Measurements from ENCODE around the gene CPLX3.

DNA sequence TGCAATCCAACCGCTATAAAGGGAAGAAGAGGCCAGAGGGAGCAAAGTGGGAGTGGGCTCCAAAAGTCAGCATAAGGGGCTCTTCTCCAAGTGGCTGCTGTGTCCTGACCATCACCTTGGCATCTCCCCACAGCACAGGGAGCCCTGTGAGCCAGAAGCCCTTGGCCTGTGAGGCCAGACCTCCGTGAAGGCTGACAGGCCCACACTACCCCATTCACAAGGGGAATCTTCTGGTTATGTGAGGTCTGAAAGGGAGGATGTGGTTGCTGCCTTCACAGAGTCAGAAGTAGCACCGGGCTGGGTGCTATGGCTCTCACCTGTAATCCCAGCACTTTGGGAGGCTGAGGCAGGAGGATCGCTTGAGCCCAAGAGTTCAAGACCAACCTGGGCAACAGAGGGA lies 19.2 kb downstream of the CPLX3 start:
- no peak for TF ChIP-seq POLR2AphosphoS5 (IDR thresholded peaks at IDR 0.05; ENCODE audit: low read depth, low read length)
- TF ChIP-seq POLR2A (IDR thresholded peaks at IDR 0.05; ENCODE audit: control extremely low read depth in 1 of 2, low read depth in 2 of 2, low read length in 2 of 2), result no peak
- TF ChIP-seq SP1 (IDR thresholded peaks at IDR 0.05; ENCODE audit: low read depth, low read length), result no peak
- TF ChIP-seq, protein P1, sequence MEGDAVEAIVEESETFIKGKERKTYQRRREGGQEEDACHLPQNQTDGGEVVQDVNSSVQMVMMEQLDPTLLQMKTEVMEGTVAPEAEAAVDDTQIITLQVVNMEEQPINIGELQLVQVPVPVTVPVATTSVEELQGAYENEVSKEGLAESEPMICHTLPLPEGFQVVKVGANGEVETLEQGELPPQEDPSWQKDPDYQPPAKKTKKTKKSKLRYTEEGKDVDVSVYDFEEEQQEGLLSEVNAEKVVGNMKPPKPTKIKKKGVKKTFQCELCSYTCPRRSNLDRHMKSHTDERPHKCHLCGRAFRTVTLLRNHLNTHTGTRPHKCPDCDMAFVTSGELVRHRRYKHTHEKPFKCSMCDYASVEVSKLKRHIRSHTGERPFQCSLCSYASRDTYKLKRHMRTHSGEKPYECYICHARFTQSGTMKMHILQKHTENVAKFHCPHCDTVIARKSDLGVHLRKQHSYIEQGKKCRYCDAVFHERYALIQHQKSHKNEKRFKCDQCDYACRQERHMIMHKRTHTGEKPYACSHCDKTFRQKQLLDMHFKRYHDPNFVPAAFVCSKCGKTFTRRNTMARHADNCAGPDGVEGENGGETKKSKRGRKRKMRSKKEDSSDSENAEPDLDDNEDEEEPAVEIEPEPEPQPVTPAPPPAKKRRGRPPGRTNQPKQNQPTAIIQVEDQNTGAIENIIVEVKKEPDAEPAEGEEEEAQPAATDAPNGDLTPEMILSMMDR (IDR thresholded peaks at IDR 0.05; ENCODE audit: control extremely low read depth in 1 of 3, insufficient read depth in 1 of 3, low read depth in 1 of 3, low read length in 3 of 3), result no peak
- TF ChIP-seq PHF8 (conservative IDR thresholded peaks at IDR 0.05; ENCODE audit: low read depth, low read length), result no peak
- TF ChIP-seq, protein P2, sequence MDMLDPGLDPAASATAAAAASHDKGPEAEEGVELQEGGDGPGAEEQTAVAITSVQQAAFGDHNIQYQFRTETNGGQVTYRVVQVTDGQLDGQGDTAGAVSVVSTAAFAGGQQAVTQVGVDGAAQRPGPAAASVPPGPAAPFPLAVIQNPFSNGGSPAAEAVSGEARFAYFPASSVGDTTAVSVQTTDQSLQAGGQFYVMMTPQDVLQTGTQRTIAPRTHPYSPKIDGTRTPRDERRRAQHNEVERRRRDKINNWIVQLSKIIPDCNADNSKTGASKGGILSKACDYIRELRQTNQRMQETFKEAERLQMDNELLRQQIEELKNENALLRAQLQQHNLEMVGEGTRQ (IDR thresholded peaks at IDR 0.05; ENCODE audit: low read length), result no peak
- no peak for TF ChIP-seq JUN (IDR thresholded peaks at IDR 0.05; ENCODE audit: low read depth, low read length)
- TF ChIP-seq YY1 (IDR thresholded peaks at IDR 0.05; ENCODE audit: low read depth, low read length), result no peak
- TF ChIP-seq, protein P3, sequence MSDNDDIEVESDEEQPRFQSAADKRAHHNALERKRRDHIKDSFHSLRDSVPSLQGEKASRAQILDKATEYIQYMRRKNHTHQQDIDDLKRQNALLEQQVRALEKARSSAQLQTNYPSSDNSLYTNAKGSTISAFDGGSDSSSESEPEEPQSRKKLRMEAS (IDR thresholded peaks at IDR 0.05), result no peak
- no peak for TF ChIP-seq CBX8 (IDR thresholded peaks at IDR 0.05; ENCODE audit: borderline replicate concordance, low read depth, low read length)
- no peak for TF ChIP-seq EZH2 (IDR thresholded peaks at IDR 0.05; ENCODE audit: low read depth, low read length, severe bottlenecking)
- no peak for TF ChIP-seq CEBPB (IDR thresholded peaks at IDR 0.05; ENCODE audit: low read depth, low read length)
- TF ChIP-seq BCL11A (IDR thresholded peaks at IDR 0.05; ENCODE audit: low read depth in 2 of 2, low read length in 2 of 2), result no peak
- TF ChIP-seq, protein P4, sequence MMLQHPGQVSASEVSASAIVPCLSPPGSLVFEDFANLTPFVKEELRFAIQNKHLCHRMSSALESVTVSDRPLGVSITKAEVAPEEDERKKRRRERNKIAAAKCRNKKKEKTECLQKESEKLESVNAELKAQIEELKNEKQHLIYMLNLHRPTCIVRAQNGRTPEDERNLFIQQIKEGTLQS (IDR thresholded peaks at IDR 0.05; ENCODE audit: insufficient read depth, low read depth, low read length), result no peak

Data from H1 (cell line).